Psoas muscle (tissue), 8 donors: Measurements from ENCODE around the gene ARHGAP27. TPM values are rescaled to one million over a fixed set of nuclear protein-coding genes. Genes with fewer than 3 reads are reported as not detected.
A peak's percentile ranks its signal among the peaks of the same experiment; 100 is the strongest.

Experiments
- ATAC-seq, 4 donors: fragments of 200-7000 bp; cut with Tn5 transposase; one replicate each; pipeline ENCODE4 v1.9.1; 2020; ENCODE audit warnings: moderate library complexity in 3 of 4, mild to moderate bottlenecking in 2 of 4
- DNase-seq, 2 donors: peaks; one replicate each; pipeline ENCODE4 v3.0.0-alpha.2; 2020
- H3K27ac ChIP-seq: fragments of 200-600 bp; one replicate; pipeline ENCODE4 v1.8.0; 2022
- H3K27me3 ChIP-seq, 3 donors: fragments of 200-600 bp in 1 of 3; one replicate each; pipeline versions ENCODE4 v1.6.1 to v1.8.0; 2013 to 2022; ENCODE audit warnings: low read length in 2 of 3, mild to moderate bottlenecking in 2 of 3, moderate library complexity in 1 of 3; ENCODE audit not compliant: insufficient read depth in 3 of 3
- H3K36me3 ChIP-seq, 2 donors: fragments of 200-600 bp in 1 of 2; one replicate each; pipeline versions ENCODE4 v1.6.1 to v1.8.0; 2013 to 2022; ENCODE audit warnings: low read depth in 1 of 2, mild to moderate bottlenecking in 1 of 2, moderate library complexity in 1 of 2; ENCODE audit not compliant: insufficient read depth in 1 of 2
- H3K4me1 ChIP-seq: fragments of 200-600 bp; one replicate; pipeline ENCODE4 v1.8.0; 2022
- H3K4me3 ChIP-seq: fragments of 200-600 bp; one replicate; pipeline ENCODE4 v1.8.0; 2022; ENCODE audit warnings: mild to moderate bottlenecking
- H3K9me3 ChIP-seq: fragments of 200-600 bp; one replicate; pipeline ENCODE4 v1.8.0; 2022
- WGBS, 3 donors: extraction: QIAGEN DNeasy Blood & Tissue Kit; methylation state at CpG; one replicate each; pipeline versions ENCODE4 v1.1.6 to v1.1.7; 2013; 5-methylcytosine and 5-hydroxymethylcytosine counted together
- intact Hi-C, 2 donors: fragments of 100-400 bp; cut with DNase I; formaldehyde crosslinking; loops; one replicate each; pipeline versions ENCODE4 v1.11.0 to v1.14.2; 2022
- polyA plus RNA-seq, 3 donors: library from polyadenylated mRNA; stranded (reverse); fragments of 200-250 nt; gene quantifications; one replicate each; pipeline ENCODE4 v1.2.3, GENCODE V29; 2013
- total RNA-seq, 4 donors: library from RNA; stranded (reverse); fragmentation: NEBNext Ultra II Directional in 2 of 4; extraction: Animal tissue kit (Norgen Biotek cat#: 25700) in 2 of 4; gene quantifications; one replicate each; pipeline versions ENCODE4 v1.2.1 to v1.2.4, GENCODE V29; 2021 to 2023
- TF ChIP-seq, protein P1 (sequence below): fragments of 200-600 bp; IDR thresholded peaks from one replicate; pipeline ENCODE4 v1.8.0; 2022; ENCODE audit warnings: antibody characterized with exemption
- donor health status: healthy with polysubstance abuse.
- donor health status: DM: no; HTN: no; CAD: no; lungs with moderate emphysema.
- donor health status: Bipolar disorder and iron deficiency.
- donor health status: healthy.
- donor health status: DM: yes; HTN: yes; CAD: no.
- donor health status: DM: no; HTN: no; CAD: no.
- donor health status: DM: no; HTN: no; CAD: no.
- donor health status: DM: yes; HTN: yes; CAD: no.

Gene ARHGAP27
- total and polyA plus RNA-seq, 7 donors: 3.4 to 8.9 (median 5.5) TPM

DNA sequence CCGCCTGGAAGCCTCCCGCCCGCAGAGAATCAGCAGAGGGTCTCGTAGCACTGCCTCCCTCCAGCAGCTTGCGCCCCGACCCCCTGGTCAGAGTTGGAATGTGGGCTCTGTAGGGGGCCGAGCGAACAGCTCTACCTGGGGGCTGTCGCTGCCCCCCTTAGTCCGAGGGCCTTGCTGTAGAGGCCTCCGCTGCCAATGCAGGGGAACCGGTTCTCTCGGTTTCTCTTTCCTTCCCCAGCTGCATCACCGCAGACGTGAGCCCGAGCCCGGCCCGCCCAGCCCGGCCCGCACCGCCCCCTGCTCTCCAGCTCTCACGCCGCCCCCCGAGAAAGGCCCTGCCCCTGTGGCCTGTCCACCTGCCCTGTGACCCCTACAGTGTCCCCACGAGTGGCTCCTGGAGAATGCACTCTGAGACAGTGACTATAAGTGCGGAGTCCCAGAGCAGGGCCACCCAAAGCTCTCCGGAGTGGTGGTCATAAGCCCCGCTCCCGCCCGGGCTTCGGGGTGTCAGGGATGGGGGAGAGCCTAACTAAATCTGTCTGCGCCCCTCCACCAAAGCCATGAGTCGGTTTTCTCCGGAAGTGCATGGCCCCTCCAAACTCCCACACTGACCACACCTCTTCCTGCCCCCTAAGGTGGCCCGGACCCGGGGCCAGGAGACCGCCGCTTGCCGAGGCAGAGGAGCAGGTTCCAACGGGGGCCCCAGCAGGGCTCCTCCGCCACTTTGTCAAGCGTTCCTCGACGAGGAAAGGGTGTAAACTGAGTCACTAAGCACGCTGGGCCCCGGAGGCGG lies 1.7 kb downstream of the ARHGAP27 start:
- peaks cover 0 to 56% (median 25%) of the 10 kb centered on the region in 3 donors for H3K27me3 ChIP-seq
- no peak for ATAC-seq
- no peaks in the 10 kb centered on the region for H3K9me3 ChIP-seq
- peaks cover 0 to 17% of the 10 kb centered on the region in 2 donors for H3K36me3 ChIP-seq
- TF ChIP-seq, protein P1, sequence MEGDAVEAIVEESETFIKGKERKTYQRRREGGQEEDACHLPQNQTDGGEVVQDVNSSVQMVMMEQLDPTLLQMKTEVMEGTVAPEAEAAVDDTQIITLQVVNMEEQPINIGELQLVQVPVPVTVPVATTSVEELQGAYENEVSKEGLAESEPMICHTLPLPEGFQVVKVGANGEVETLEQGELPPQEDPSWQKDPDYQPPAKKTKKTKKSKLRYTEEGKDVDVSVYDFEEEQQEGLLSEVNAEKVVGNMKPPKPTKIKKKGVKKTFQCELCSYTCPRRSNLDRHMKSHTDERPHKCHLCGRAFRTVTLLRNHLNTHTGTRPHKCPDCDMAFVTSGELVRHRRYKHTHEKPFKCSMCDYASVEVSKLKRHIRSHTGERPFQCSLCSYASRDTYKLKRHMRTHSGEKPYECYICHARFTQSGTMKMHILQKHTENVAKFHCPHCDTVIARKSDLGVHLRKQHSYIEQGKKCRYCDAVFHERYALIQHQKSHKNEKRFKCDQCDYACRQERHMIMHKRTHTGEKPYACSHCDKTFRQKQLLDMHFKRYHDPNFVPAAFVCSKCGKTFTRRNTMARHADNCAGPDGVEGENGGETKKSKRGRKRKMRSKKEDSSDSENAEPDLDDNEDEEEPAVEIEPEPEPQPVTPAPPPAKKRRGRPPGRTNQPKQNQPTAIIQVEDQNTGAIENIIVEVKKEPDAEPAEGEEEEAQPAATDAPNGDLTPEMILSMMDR: no peak
- peak in 1 of 2 donors; percentile 51 for DNase-seq
- peak overlapping the region; percentile 65 for H3K4me3 ChIP-seq
- no peak overlapping the region for H3K27ac ChIP-seq
- intact Hi-C loops: loop anchor here in 1 of 2 donors (10.0 kb wide), 1 partner anchor 154 kb away; no protein-coding TSS in a partner anchor
- peaks cover 22% of the 10 kb centered on the region for H3K4me1 ChIP-seq
- 14 to 18% (median 14%) methylated on average over 42 to 47 of the region's 47 CpGs for WGBS, 3 donors

DNA sequence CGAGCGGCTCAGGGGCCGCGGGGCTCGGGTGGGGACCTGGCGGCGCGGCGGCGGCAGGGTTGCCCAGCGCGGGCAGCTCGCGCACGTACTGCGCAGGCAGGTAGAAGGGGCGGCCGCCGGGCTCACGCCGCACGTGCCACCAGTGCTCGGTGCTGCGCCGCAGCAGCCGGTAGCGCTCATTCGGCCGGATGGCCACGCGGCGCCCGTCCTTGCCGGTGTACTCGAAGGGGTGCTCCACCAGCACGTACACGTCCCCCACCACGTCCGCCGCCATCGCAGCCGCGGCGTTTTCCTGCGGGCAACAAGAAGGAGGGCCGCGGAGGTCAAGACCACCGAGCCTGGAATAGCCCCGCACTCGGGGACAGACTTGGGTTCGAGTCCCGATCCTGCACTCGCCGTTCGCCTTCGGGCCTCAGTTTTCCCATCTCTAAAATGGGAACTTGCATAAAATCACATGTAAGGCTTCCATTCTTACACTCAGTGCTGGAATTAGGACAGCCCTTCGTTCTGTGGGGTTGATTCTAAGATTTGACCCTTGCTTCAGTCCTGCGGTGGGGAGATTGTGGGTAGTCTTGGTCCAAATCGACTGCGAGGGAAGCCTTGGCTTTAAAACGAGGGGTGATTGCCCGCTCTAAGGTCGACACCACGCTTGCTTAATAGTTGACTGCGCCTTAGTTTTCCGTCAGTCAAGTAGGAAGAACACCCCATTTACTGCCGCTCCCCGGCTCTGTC lies 2.5 kb downstream of the ARHGAP27 start:
- WGBS, 3 donors: 27 to 39% (median 33%) methylated on average over 50 to 68 of the region's 68 CpGs
- DNase-seq: peak in 1 of 2 donors; percentile 39
- H3K27ac ChIP-seq: no peak overlapping the region
- peaks cover 22% of the 10 kb centered on the region for H3K4me1 ChIP-seq
- peaks cover 0 to 9% of the 10 kb centered on the region in 2 donors for H3K36me3 ChIP-seq
- H3K4me3 ChIP-seq: peak overlapping the region; percentile 65
- H3K27me3 ChIP-seq: peaks cover 0 to 56% (median 25%) of the 10 kb centered on the region in 3 donors
- TF ChIP-seq, protein P1: no peak
- no peaks in the 10 kb centered on the region for H3K9me3 ChIP-seq
- ATAC-seq: no peak
- intact Hi-C loops: loop anchor here in 1 of 2 donors (10.0 kb wide), 1 partner anchor 155 kb away; no protein-coding TSS in a partner anchor

DNA sequence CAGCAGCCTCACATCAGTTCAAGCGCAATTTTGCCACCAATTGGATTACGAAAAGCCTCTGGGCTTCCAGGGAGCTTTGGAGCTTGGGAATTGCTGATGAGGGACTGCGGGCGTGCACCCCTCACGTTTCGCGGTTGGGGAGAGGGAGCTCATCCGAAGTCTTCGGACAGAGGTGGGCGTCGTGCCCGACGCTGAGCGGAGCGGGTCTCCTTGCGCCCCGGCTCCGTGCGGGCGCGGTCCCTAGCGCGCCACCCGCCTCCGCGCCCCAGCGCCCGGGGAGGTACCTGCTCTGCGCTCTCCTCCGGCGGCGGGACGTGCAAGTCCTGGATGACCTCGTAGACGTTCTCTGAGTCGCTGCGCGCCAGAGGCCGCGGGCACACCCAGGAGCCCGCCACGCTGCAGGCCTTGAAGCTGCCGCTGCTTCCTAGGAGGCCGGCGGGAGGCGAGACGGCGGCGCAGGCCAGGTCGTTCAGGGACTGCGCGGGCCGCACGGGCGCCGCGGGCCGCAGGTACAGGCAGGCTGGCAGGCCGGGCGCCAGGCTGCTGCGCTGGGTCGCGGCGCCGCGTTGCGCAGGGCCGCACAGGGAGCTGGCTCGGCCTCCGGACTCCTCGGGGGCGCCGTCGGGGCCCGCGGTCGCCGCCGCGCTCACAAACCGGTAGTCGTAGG lies 3.2 kb downstream of the ARHGAP27 start:
- Histone ChIP-seq H3K36me3 (peaks cover 0 to 2% of the 10 kb centered on the region in 2 donors), H3K27ac (no peak overlapping the region), H3K27me3 (peaks cover 0 to 56% (median 25%) of the 10 kb centered on the region in 3 donors), H3K9me3 (no peaks in the 10 kb centered on the region), H3K4me3 (no peak overlapping the region), H3K4me1 (peaks cover 22% of the 10 kb centered on the region)
- 25 to 31% (median 30%) methylated on average over 65 to 82 of the region's 82 CpGs for WGBS, 3 donors
- ATAC-seq (no peak), DNase-seq (peak in 1 of 2 donors; percentile 48)
- intact Hi-C loops: loop anchor here (10.0 kb wide), 3 partner anchors 155 to 415 kb away; partner anchors contain the start of gene SPPL2C (in 1 of the 2)
- TF ChIP-seq, protein P1: no peak

DNA sequence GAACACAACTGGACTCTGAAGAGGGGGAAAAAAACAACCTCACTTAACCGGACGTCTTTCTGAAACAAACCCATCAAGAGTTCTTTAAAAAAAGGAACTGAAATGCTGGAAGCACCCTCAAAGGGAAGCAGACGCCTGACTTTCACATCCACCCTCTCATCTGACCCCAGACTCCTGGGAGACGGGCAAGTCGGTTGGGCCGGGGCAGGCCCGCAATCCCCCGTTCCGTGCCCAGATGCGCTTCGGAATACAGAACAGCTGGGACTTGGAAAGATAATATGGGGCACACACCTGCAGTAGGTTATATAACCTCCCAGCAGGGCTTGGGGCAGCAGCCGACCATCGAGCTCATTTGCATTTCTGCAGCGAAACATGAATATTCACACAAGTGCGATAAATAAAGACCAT lies 3.7 kb downstream of the ARHGAP27 start:
- 34 to 41% (median 39%) methylated on average over 15 of the region's 15 CpGs for WGBS, 3 donors
- peaks cover 0 to 56% (median 25%) of the 10 kb centered on the region in 3 donors for H3K27me3 ChIP-seq
- no peaks in the 10 kb centered on the region for H3K9me3 ChIP-seq
- H3K27ac ChIP-seq: no peak overlapping the region
- DNase-seq (peak in 1 of 2 donors; percentile 39), ATAC-seq (no peak)
- H3K4me3 ChIP-seq: no peak overlapping the region
- H3K4me1 ChIP-seq: peaks cover 22% of the 10 kb centered on the region
- no peaks in the 10 kb centered on the region for H3K36me3 ChIP-seq
- intact Hi-C loops: loop anchor here (10.0 kb wide), 2 partner anchors 166 to 416 kb away; partner anchors contain the start of gene SPPL2C (in 1 of the 2)
- TF ChIP-seq, protein P1: no peak
